Neural cell (in vitro differentiated cells): Measurements from ENCODE around the gene GRB14. TPM values are rescaled to one million over a fixed set of nuclear protein-coding genes. Genes with fewer than 3 reads are reported as not detected.

Source experiments
- H2AFZ ChIP-seq: fragments of 200-600, 300-800 bp; sonication (generic), shearing (Covaris generic); 2 replicates; pipeline ENCODE4 v1.6.0; 2014; ENCODE audit warnings: low read depth, mild to moderate bottlenecking, antibody characterized with exemption, low read length, moderate library complexity
- H3F3A ChIP-seq: fragments of 200-600 bp; shearing (Covaris generic); 2 replicates; pipeline ENCODE4 v1.6.1; 2016; ENCODE audit warnings: mild to moderate bottlenecking, moderate library complexity, mixed read lengths, antibody characterized with exemption, low read length; ENCODE audit not compliant: insufficient read depth, poor library complexity, severe bottlenecking
- H3K27ac ChIP-seq: fragments of 200-600, 300-800 bp; sonication (generic), shearing (Covaris generic); 2 replicates; pipeline ENCODE4 v1.5.1; 2014; ENCODE audit warnings: mild to moderate bottlenecking, low read length, moderate library complexity
- H3K27me3 ChIP-seq: fragments of 300-800, 200-600 bp; sonication (generic), shearing (Covaris generic); 2 replicates; pipeline ENCODE4 v1.6.0; 2014; ENCODE audit warnings: mild to moderate bottlenecking, low read depth, low read length, moderate library complexity; ENCODE audit not compliant: insufficient read depth
- H3K36me3 ChIP-seq: fragments of 300-800, 200-600 bp; sonication (generic), shearing (Covaris generic); 2 replicates; pipeline ENCODE4 v1.5.1; 2014; ENCODE audit warnings: mild to moderate bottlenecking, antibody characterized with exemption, low read length, moderate library complexity; ENCODE audit not compliant: insufficient read depth
- H3K4me2 ChIP-seq: fragments of 300-800, 200-600 bp; sonication (generic), shearing (Covaris generic); 2 replicates; pipeline ENCODE4 v1.6.0; 2014; ENCODE audit warnings: mild to moderate bottlenecking, low read length
- H3K4me3 ChIP-seq: fragments of 300-800, 200-600 bp; sonication (generic), shearing (Covaris generic); 2 replicates; pipeline ENCODE4 v1.5.1; 2014; ENCODE audit warnings: mild to moderate bottlenecking, low read length, moderate library complexity
- H3K79me2 ChIP-seq: fragments of 200-600 bp; shearing (Covaris generic); replicated peaks from 2 replicates; pipeline ENCODE4 v1.6.0; 2014; ENCODE audit warnings: mild to moderate bottlenecking, low read length, moderate library complexity; ENCODE audit not compliant: insufficient read depth
- H3K9ac ChIP-seq: fragments of 300-800, 200-600 bp; sonication (generic), shearing (Covaris generic); 2 replicates; pipeline ENCODE4 v1.6.1; 2016; ENCODE audit warnings: mild to moderate bottlenecking, low read length, mixed read lengths
- H3K9me2 ChIP-seq: fragments of 200-600 bp; shearing (Covaris generic); 2 replicates; pipeline ENCODE4 v1.6.1; 2016; ENCODE audit warnings: mild to moderate bottlenecking, low read length, mixed read lengths; ENCODE audit not compliant: insufficient read depth
- H3K9me3 ChIP-seq: fragments of 200-600, 300-800 bp; sonication (generic), shearing (Covaris generic); 2 replicates; pipeline ENCODE4 v1.6.1; 2016; ENCODE audit warnings: mild to moderate bottlenecking, mixed run types, low read length, moderate library complexity, mixed read lengths
- H4K20me1 ChIP-seq: fragments of 200-600 bp; shearing (Covaris generic); 2 replicates; pipeline ENCODE4 v1.6.1; 2016; ENCODE audit warnings: mild to moderate bottlenecking, mixed run types; ENCODE audit not compliant: insufficient read depth
- CTCF ChIP-seq: fragments of 450-650 bp; IDR thresholded peaks from 2 replicates; pipeline ENCODE4 v1.5.1; 2014; ENCODE audit warnings: antibody characterized with exemption, mild to moderate bottlenecking, moderate library complexity; ENCODE audit not compliant: poor library complexity, severe bottlenecking
- EP300 ChIP-seq: fragments of 450-650 bp; conservative IDR thresholded peaks from 2 replicates; pipeline ENCODE4 v1.6.1; 2014; ENCODE audit warnings: antibody characterized with exemption, mild to moderate bottlenecking, moderate library complexity; ENCODE audit not compliant: poor library complexity, severe bottlenecking
- EZH2 ChIP-seq: fragments of 200-600, 300-800 bp; shearing (Covaris generic), sonication (generic); IDR thresholded peaks from 2 replicates; pipeline ENCODE4 v1.6.1; 2014; ENCODE audit warnings: antibody characterized with exemption, low read length, borderline replicate concordance, mild to moderate bottlenecking; ENCODE audit not compliant: insufficient read depth, poor library complexity, severe bottlenecking
- MXI1 ChIP-seq: fragments of 450-650 bp; conservative IDR thresholded peaks from 2 replicates; pipeline ENCODE4 v1.6.1; 2014; ENCODE audit warnings: antibody characterized with exemption, mild to moderate bottlenecking; ENCODE audit not compliant: poor library complexity, severe bottlenecking
- POLR2AphosphoS5 ChIP-seq: IDR thresholded peaks from 2 replicates; pipeline ENCODE4 v1.6.1; 2012
- RAD21 ChIP-seq: fragments of 450-650 bp; conservative IDR thresholded peaks from 2 replicates; pipeline ENCODE4 v1.6.1; 2014; ENCODE audit warnings: antibody characterized with exemption, mild to moderate bottlenecking, moderate library complexity
- REST ChIP-seq: IDR thresholded peaks from 2 replicates; pipeline ENCODE4 v1.6.1; 2012; ENCODE audit warnings: borderline replicate concordance
- SMC3 ChIP-seq: fragments of 450-650 bp; conservative IDR thresholded peaks from 2 replicates; pipeline ENCODE4 v1.6.1; 2014; ENCODE audit warnings: antibody characterized with exemption, mild to moderate bottlenecking, moderate library complexity; ENCODE audit not compliant: poor library complexity
- TAF1 ChIP-seq: IDR thresholded peaks from 2 replicates; pipeline ENCODE4 v1.6.1; 2012; ENCODE audit warnings: low read depth
- polyA plus RNA-seq: library from polyadenylated mRNA; depleted of rRNA; stranded (reverse); fragments of >200 nt; gene quantifications from 2 replicates; pipeline ENCODE4 v1.2.3, GENCODE V29; 2014

Gene GRB14
- polyA plus RNA-seq, 1 donor from 2014 or later = 4.5 TPM

- Histone ChIP-seq H3K79me2 (no peaks in the 10 kb centered on the region), H3K4me2 (no peak overlapping the region), H3K9ac (no peak overlapping the region), H3F3A (no peaks in the 10 kb centered on the region), H3K9me2 (no peaks in the 10 kb centered on the region), H2AFZ (no peak overlapping the region), H4K20me1 (no peaks in the 10 kb centered on the region), H3K27me3 (no peaks in the 10 kb centered on the region), H3K36me3 (no peaks in the 10 kb centered on the region), H3K4me3 (no peak overlapping the region), H3K27ac (no peak overlapping the region), H3K9me3 (no peaks in the 10 kb centered on the region)
- TF ChIP-seq EZH2 = no peak
- no peak for TF ChIP-seq POLR2AphosphoS5
- no peak for TF ChIP-seq MXI1
- TF ChIP-seq TAF1 = no peak
- no peak for TF ChIP-seq RAD21
- TF ChIP-seq EP300 = no peak
- no peak for TF ChIP-seq CTCF
- TF ChIP-seq REST = no peak
- no peak for TF ChIP-seq SMC3
These were observed 135.7 kb downstream of the GRB14 start for GRCh38 chr2:164485541-164485940.

- H2AFZ ChIP-seq = no peak overlapping the region
- no peaks in the 10 kb centered on the region for H3F3A ChIP-seq
- H3K79me2 ChIP-seq = no peaks in the 10 kb centered on the region
These were observed 141.8 kb downstream of the GRB14 start for GRCh38 chr2:164479460-164479859.

More at GRCh38 chr2:164479460-164479859, 141.8 kb downstream of the GRB14 start:
- Histone ChIP-seq H3K4me3 (no peak overlapping the region), H4K20me1 (no peaks in the 10 kb centered on the region), H3K36me3 (no peaks in the 10 kb centered on the region), H3K9me2 (no peaks in the 10 kb centered on the region), H3K4me2 (no peak overlapping the region), H3K9ac (no peak overlapping the region), H3K9me3 (no peaks in the 10 kb centered on the region), H3K27ac (no peak overlapping the region), H3K27me3 (no peaks in the 10 kb centered on the region)
- TF ChIP-seq TAF1 = no peak
- TF ChIP-seq REST = no peak
- peak; percentile 94 for TF ChIP-seq RAD21
- no peak for TF ChIP-seq POLR2AphosphoS5
- peak; percentile 91 for TF ChIP-seq SMC3
- TF ChIP-seq CTCF = peak; percentile 88
